K562 (cell line): ENCODE measurements around the gene SSH3. TPM values are rescaled to one million over a fixed set of nuclear protein-coding genes. Genes with fewer than 3 reads are reported as not detected.

Source experiments
- ARID1B ChIP-seq: fragments of 450-650 bp; IDR thresholded peaks from 2 replicates; pipeline ENCODE4 v1.6.1; 2016; ENCODE audit warnings: antibody characterized with exemption, mild to moderate bottlenecking, inconsistent platforms
- ATF2 ChIP-seq: sonication (generic); formaldehyde crosslinking; IDR thresholded peaks from 2 replicates; pipeline ENCODE4 v1.8.1; 2022; ENCODE audit warnings: missing genetic modification reagents
- ATF3 ChIP-seq, 2 experiments: fragments of 450-650 bp in 1 of 2; sonication (generic) in 1 of 2; formaldehyde crosslinking in 1 of 2; IDR thresholded peaks in 1 of 2; conservative IDR thresholded peaks in 1 of 2; 2 replicates each; pipeline versions ENCODE4 v1.6.1 to v1.8.1; 2016 to 2023; ENCODE audit warnings: mild to moderate bottlenecking in 2 of 2, moderate library complexity in 2 of 2, inconsistent platforms in 1 of 2, missing genetic modification reagents in 1 of 2
- CREB1 ChIP-seq, 2 experiments: sonication (generic) in 1 of 2; formaldehyde crosslinking in 1 of 2; IDR thresholded peaks; 2 replicates each; pipeline versions ENCODE4 v1.6.1 to v1.8.0; 2012 to 2022; ENCODE audit warnings: inconsistent platforms in 1 of 2, mild to moderate bottlenecking in 1 of 2, missing genetic modification reagents in 1 of 2, moderate library complexity in 1 of 2
- ELK1 ChIP-seq: sonication (generic); formaldehyde crosslinking; IDR thresholded peaks from 2 replicates; pipeline ENCODE4 v1.8.1; 2022; ENCODE audit warnings: missing genetic modification reagents
- ETV5 ChIP-seq: sonication (generic); formaldehyde crosslinking; IDR thresholded peaks from 2 replicates; pipeline ENCODE4 v1.4.0; 2020; ENCODE audit warnings: low read depth, mild to moderate bottlenecking, missing genetic modification reagents
- FIP1L1 ChIP-seq: fragments of 200-400 bp; formaldehyde crosslinking; IDR thresholded peaks from 2 replicates; pipeline ENCODE4 v1.6.1; 2018; ENCODE audit warnings: mild to moderate bottlenecking, low read depth, low read length; ENCODE audit not compliant: poor library complexity, severe bottlenecking
- LEF1 ChIP-seq: fragments of 450-650 bp; IDR thresholded peaks from 2 replicates; pipeline ENCODE4 v1.6.1; 2016; ENCODE audit warnings: mild to moderate bottlenecking
- MCM7 ChIP-seq, 2 experiments: fragments of 450-650 bp; IDR thresholded peaks; 2 replicates each; pipeline ENCODE4 v1.6.1; 2016 to 2018
- MEF2A ChIP-seq: IDR thresholded peaks from 2 replicates; pipeline ENCODE4 v1.6.1; 2011; ENCODE audit warnings: low read depth, mild to moderate bottlenecking, low read length, moderate library complexity; ENCODE audit not compliant: control insufficient read depth
- PATZ1 ChIP-seq: fragments of 250-450 bp; sonication (Bioruptor Pico); IDR thresholded peaks from 2 replicates; pipeline ENCODE4 v1.5.0; 2020; ENCODE audit warnings: mild to moderate bottlenecking, borderline replicate concordance
- PRMT5 ChIP-seq: sonication (generic); formaldehyde crosslinking; IDR thresholded peaks from 2 replicates; pipeline ENCODE4 v1.5.0; 2020; ENCODE audit warnings: missing genetic modification reagents
- SFPQ ChIP-seq: fragments of 200-400 bp; formaldehyde crosslinking; IDR thresholded peaks from 2 replicates; pipeline ENCODE4 v1.6.1; 2017; ENCODE audit warnings: mild to moderate bottlenecking, low read depth, low read length, moderate library complexity
- SIN3B ChIP-seq: fragments of 450-650 bp; IDR thresholded peaks from 2 replicates; pipeline ENCODE4 v1.6.1; 2017; ENCODE audit warnings: low read depth, mild to moderate bottlenecking, moderate library complexity
- U2AF2 ChIP-seq: fragments of 200-400 bp; formaldehyde crosslinking; optimal IDR thresholded peaks from 2 replicates; pipeline ENCODE3; 2017; ENCODE audit warnings: low read depth, mild to moderate bottlenecking, low read length
- ZNF384 ChIP-seq: IDR thresholded peaks from 2 replicates; pipeline ENCODE4 v1.6.1; 2012; ENCODE audit warnings: low read depth, low read length, improper control_type of control experiment
- ZNF507 ChIP-seq: conservative IDR thresholded peaks from 2 replicates; pipeline ENCODE4 v1.6.1; 2017; ENCODE audit warnings: missing genetic modification characterization, missing compliant biosample characterization
- ZNF57 ChIP-seq: fragments of 450-650 bp; formaldehyde crosslinking; IDR thresholded peaks from 2 replicates; pipeline ENCODE4 v1.4.0; 2020; ENCODE audit warnings: mild to moderate bottlenecking, moderate library complexity
- ZNF583 ChIP-seq: fragments of 250-450 bp; sonication (Bioruptor Pico); IDR thresholded peaks from 2 replicates; pipeline ENCODE4 v1.4.0; 2020
- ZNF830 ChIP-seq: fragments of 250-450 bp; sonication (Bioruptor Pico); IDR thresholded peaks from 2 replicates; pipeline ENCODE4 v1.5.0; 2021; ENCODE audit warnings: mild to moderate bottlenecking
- polyA plus RNA-seq, 8 experiments: library from polyadenylated mRNA; depleted of rRNA in 4 of 8; stranded (reverse) in 5 of 8; unstranded in 3 of 8; fragments of >200 nt; fragmentation: Nextera tagmentation in 2 of 8; fragmentation: Illumina TruSeq in 1 of 8; extraction: Ambion mirVana in 2 of 8; extraction: Trizol in 1 of 8; gene quantifications; 2 replicates each; pipeline versions ENCODE4 v1.2.1 to v1.2.3, GENCODE V29; 2011 to 2014; ENCODE audit warnings: inconsistent platforms in 1 of 8, missing spikeins in 1 of 8
- total RNA-seq, 7 experiments: library from RNA; depleted of rRNA in 6 of 7; stranded (reverse); fragments of >200 nt in 6 of 7; fragmentation: Illumina TruSeq in 2 of 7; extraction: Trizol in 2 of 7; gene quantifications; 2 replicates each; pipeline versions ENCODE4 v1.2.1 to v1.2.3, GENCODE V29; 2011 to 2021; ENCODE audit warnings: low replicate concordance in 1 of 7

Gene SSH3
- total and polyA plus RNA-seq, 9 of the 15 experiments (the other 6 are each of a cell fraction or from before 2014, with no cell fraction given), result 0.07 to 1.0 (median 0.24) TPM; not detected in 3

GRCh38 chr11:67277231-67277961 lies 25.9 kb upstream of the SSH3 start (continued):
- peak; percentile 46; the same call in 1 of the 2 replicates for TF ChIP-seq PATZ1 (CRISPR knock-in tag)
- no peak for TF ChIP-seq CREB1 (IDR thresholded peaks at IDR 0.05)
- no peak; the same call in 1 of the 2 replicates for TF ChIP-seq CREB1 (CRISPR knock-in tag; IDR thresholded peaks at IDR 0.05)
- no peak for TF ChIP-seq U2AF2
- TF ChIP-seq ATF3 (IDR thresholded peaks at IDR 0.05), result no peak
- no peak for TF ChIP-seq ATF3 (CRISPR knock-in tag; conservative IDR thresholded peaks at IDR 0.05)
- TF ChIP-seq ETV5 (CRISPR knock-in tag), result no peak; the same call in 1 of the 2 replicates
- TF ChIP-seq LEF1, result peak; percentile 68; the same call in 1 of the 2 replicates
- no peak for TF ChIP-seq ZNF507
- no peak; the same call in none of the 2 replicates for TF ChIP-seq ARID1B
- TF ChIP-seq SIN3B, result 0 out of 2 replicates have a peak, but pooled peaks have one; percentile 8
- peak; percentile 41; the same call in 1 of the 2 replicates for TF ChIP-seq ZNF57
- peak; percentile 78; the same call in 1 of the 2 replicates for TF ChIP-seq ZNF830 (CRISPR knock-in tag)
- no peak for TF ChIP-seq FIP1L1
- no peak for TF ChIP-seq PRMT5 (CRISPR knock-in tag)
- TF ChIP-seq ZNF384, result no peak
- no peak for TF ChIP-seq ELK1 (CRISPR knock-in tag)
- no peak for TF ChIP-seq MEF2A
- TF ChIP-seq ATF2 (CRISPR knock-in tag), result no peak
- TF ChIP-seq ZNF583 (CRISPR knock-in tag), result peak; percentile 90
- no peak for TF ChIP-seq MCM7 (IDR thresholded peaks at IDR 0.05)
- TF ChIP-seq SFPQ, result no peak
